ENCODE data around the gene ZNF436. TPM values are rescaled to one million over a fixed set of nuclear protein-coding genes. Genes with fewer than 3 reads are reported as not detected.

ZNF436 gene
- total and polyA plus RNA-seq, 7 experiments from 2014 or later, result 2.9 to 11.7 (median 5.1) TPM

DNA sequence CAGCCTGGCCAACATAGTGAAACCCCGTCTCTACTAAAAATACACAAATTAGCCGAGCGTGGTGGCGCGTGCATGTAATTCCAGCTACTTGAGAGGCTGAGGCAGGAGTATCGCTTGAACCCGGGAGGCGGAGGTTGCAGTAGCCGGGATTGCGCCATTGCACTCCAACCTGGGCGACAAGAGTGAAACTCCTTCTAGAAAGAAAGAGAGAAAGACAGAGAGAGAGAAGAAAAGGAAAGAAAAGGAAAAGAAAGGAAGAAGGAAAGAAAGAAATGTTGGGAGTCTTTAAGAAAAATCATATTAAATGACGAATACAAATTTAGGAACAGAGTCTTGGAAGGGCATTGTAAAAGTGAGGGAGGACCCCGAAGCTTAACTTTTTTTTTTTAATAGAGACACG, 23.7 kb downstream of the ZNF436 start:
- H3K4me3 Mint-ChIP-seq, result peak overlapping the region in 5 of 10 donors; percentile 3 to 65 (median 16)
- Histone ChIP-seq H3K36me3 (ENCODE audit: control insufficient read depth in 2 of 3, insufficient read depth in 3 of 3, low read length in 3 of 3) (peaks cover 0 to 7% (median 0%) of the 10 kb centered on the region in 3 experiments), H3K4me3 (ENCODE audit: low read length) (no peak overlapping the region), H3K27me3 (ENCODE audit: control insufficient read depth in 2 of 2, insufficient read depth in 2 of 2, low read length in 2 of 2) (no peaks in the 10 kb centered on the region), H3K9me3 (ENCODE audit: control insufficient read depth in 2 of 3, low read length in 3 of 3) (no peaks in the 10 kb centered on the region), H3K4me1 (ENCODE audit: control insufficient read depth in 2 of 2, insufficient read depth in 2 of 2, low read length in 2 of 2) (peaks cover 12% of the 10 kb centered on the region in 2 donors), H3K27ac (ENCODE audit: low read depth, low read length) (no peak overlapping the region)
- ATAC-seq, result no peak
- H3K36me3 Mint-ChIP-seq, result peaks cover 0 to 7% (median 0%) of the 10 kb centered on the region in 5 donors
- H3K27ac Mint-ChIP-seq, result peak overlapping the region in 1 of 9 donors; percentile 38
- no peaks in the 10 kb centered on the region for H3K27me3 Mint-ChIP-seq
- peaks cover 25 to 31% (median 30%) of the 10 kb centered on the region in 7 donors for H3K4me1 Mint-ChIP-seq
- peaks cover 0 to 2% (median 0%) of the 10 kb centered on the region in 11 donors for H3K9me3 Mint-ChIP-seq
- ChIA-PET POLR2A (interaction anchor here (0.9 to 2.4 kb wide), 3 partner anchors 16 to 180 kb away, joined by 3 to 62 read pairs (median 4); partner anchors contain the start of gene ZNF436), CTCF (no interaction called here)
- no peak for DNase-seq
- intact Hi-C loops (cut with micrococcal nuclease), result loop anchor here (2.0 to 10.0 kb wide), 4 partner anchors 185 to 1561 kb away; partner anchors contain the start of genes E2F2 (in 2 of the 2), SRRM1 (in 1 of the 2) and USP48 (in 1 of the 2)

DNA sequence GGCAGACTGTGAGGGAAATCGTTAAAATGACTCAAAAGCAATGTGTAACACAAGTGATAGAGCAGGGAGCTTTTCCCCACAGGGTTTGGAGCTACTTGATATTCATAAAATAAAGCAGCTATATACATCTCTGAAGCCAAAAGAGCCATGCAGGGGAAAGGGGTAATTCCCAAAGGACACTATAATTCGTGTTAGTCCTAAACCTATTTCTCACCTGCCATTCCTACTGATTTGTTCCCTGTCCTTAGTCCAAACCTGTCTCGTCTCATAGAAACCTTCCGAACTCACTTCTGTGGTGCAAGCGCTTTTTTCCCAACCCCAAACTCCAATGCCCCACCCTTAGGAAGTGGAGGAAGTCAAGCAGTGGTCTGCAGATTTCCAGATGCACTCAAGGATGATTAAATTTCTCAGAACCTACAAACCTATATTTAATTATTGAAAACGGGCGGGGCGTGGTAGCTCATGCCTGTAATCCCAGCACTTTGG, 24.6 kb downstream of the ZNF436 start:
- POLR2A ChIA-PET, result interaction anchor here (0.6 to 2.4 kb wide), 16 partner anchors 10 to 1297 kb away, joined by 3 to 62 read pairs (median 4); partner anchors contain the start of gene ZNF436
- peak overlapping the region; percentile 81 to 100 (median 93) for H3K4me3 Mint-ChIP-seq
- H3K4me3 ChIP-seq (ENCODE audit: low read length), result peak overlapping the region; percentile 89
- no peaks in the 10 kb centered on the region for H3K9me3 ChIP-seq (ENCODE audit: control insufficient read depth in 2 of 3, low read length in 3 of 3)
- ATAC-seq (no peak), DNase-seq (no peak)
- CTCF ChIA-PET, result no interaction called here
- peaks cover 0 to 2% (median 0%) of the 10 kb centered on the region in 11 donors for H3K9me3 Mint-ChIP-seq
- no peaks in the 10 kb centered on the region for H3K27me3 ChIP-seq (ENCODE audit: control insufficient read depth in 2 of 2, insufficient read depth in 2 of 2, low read length in 2 of 2)
- peak overlapping the region; percentile 89 to 98 (median 95) for H3K27ac Mint-ChIP-seq
- H3K36me3 Mint-ChIP-seq, result peaks cover 0 to 9% (median 0%) of the 10 kb centered on the region in 5 donors
- H3K36me3 ChIP-seq (ENCODE audit: control insufficient read depth in 2 of 3, insufficient read depth in 3 of 3, low read length in 3 of 3), result peaks cover 0 to 7% (median 0%) of the 10 kb centered on the region in 3 experiments
- H3K27me3 Mint-ChIP-seq, result no peaks in the 10 kb centered on the region
- peak overlapping the region; percentile 83 for H3K27ac ChIP-seq (ENCODE audit: low read depth, low read length)
- H3K4me1 Mint-ChIP-seq, result peaks cover 30 to 40% (median 39%) of the 10 kb centered on the region in 7 donors
- peaks cover 21% of the 10 kb centered on the region in 2 donors for H3K4me1 ChIP-seq (ENCODE audit: control insufficient read depth in 2 of 2, insufficient read depth in 2 of 2, low read length in 2 of 2)
- intact Hi-C loops (cut with micrococcal nuclease), result loop anchor here (1.0 to 10.0 kb wide), 9 partner anchors 23 to 1560 kb away; partner anchors contain the start of genes ASAP3 (in 2 of the 2), E2F2 (in 2 of the 2), SRRM1 (in 1 of the 2) and TCEA3 (in 1 of the 2)

DNA sequence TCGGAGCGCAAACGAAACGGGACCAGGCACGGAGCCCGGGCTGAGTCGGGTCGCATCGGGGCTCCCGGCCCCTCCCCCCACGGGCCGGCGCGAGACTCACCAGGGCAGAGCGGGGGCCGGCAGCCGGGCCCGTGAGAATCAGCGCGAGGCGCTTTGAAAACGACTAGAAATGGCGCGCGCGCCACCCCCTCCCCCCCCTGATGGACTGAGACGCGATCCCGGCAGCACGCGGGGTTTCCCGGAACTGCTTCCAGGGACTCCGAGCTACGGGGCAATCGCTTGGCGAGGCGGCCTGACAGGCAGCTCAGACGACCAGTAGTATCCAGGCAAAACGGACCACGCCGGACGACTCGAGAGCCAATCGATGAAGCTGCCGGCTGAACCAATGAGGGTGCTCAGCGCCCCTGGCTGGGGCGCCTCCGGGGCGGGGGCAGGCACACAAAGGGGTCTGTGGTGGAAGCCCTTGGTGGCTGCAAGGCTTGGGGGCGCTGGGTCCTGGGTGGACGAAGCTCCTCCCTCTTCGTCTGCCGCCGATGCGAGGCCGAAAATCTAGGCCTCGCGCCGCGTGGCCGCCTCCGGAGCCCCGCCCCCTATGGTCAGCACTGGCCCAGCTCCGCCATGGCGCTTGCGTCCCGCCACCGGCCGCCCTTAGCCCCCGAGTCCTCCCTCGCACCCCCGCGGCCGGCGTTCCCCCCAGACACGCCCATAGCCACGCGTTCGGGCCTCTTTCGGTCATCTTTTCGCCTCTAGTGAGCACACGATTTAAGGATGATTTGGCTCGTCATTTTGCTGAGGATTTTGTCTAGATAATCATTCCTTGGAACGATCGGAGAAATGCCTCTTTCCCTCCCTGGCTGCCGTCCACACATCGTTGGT, 25.3 kb downstream of the ZNF436 start, which contains the start of gene HNRNPR:
Gene HNRNPR (minus strand): TSS at position 174 of the 876 bp plus-strand sequence. CDS start 3,276 bp downstream, outside the sequence.
- Histone ChIP-seq H3K27ac (ENCODE audit: low read depth, low read length) (peak within 1 kb of the TSS; percentile 83), H3K4me1 (ENCODE audit: control insufficient read depth in 2 of 2, insufficient read depth in 2 of 2, low read length in 2 of 2) (peaks cover 25 to 28% of the 10 kb centered on the region in 2 donors), H3K36me3 (ENCODE audit: control insufficient read depth in 2 of 3, insufficient read depth in 3 of 3, low read length in 3 of 3) (peaks cover 0 to 7% (median 0%) of the 10 kb centered on the region in 3 experiments), H3K4me3 (ENCODE audit: low read length) (peak within 1 kb of the TSS; percentile 89), H3K27me3 (ENCODE audit: control insufficient read depth in 2 of 2, insufficient read depth in 2 of 2, low read length in 2 of 2) (no peaks in the 10 kb centered on the region), H3K9me3 (ENCODE audit: control insufficient read depth in 2 of 3, low read length in 3 of 3) (no peaks in the 10 kb centered on the region)
- POLR2A ChIA-PET, result interaction anchor here (0.6 to 2.4 kb wide), 20 partner anchors 10 to 1583 kb away, joined by 3 to 62 read pairs (median 4); partner anchors contain the start of gene ZNF436
- DNase-seq (peak; percentile 90 to 99 (median 97)), ATAC-seq (peak; percentile 97)
- H3K27me3 Mint-ChIP-seq, result no peaks in the 10 kb centered on the region
- H3K4me1 Mint-ChIP-seq, result peaks cover 34 to 47% (median 45%) of the 10 kb centered on the region in 7 donors
- CTCF ChIA-PET, result interaction anchor here (1.0 kb wide), 1 partner anchor 24 kb away, joined by 3 read pairs; no protein-coding TSS in a partner anchor
- intact Hi-C loops (cut with micrococcal nuclease), result loop anchor here (1.0 to 10.0 kb wide), 9 partner anchors 24 to 1560 kb away; partner anchors contain the start of genes ASAP3 (in 2 of the 2), E2F2 (in 2 of the 2), SRRM1 (in 1 of the 2) and TCEA3 (in 1 of the 2)
- H3K9me3 Mint-ChIP-seq, result peaks cover 0 to 2% (median 0%) of the 10 kb centered on the region in 11 donors
- H3K4me3 Mint-ChIP-seq, result peak within 1 kb of the TSS; percentile 81 to 100 (median 94)
- peak within 1 kb of the TSS; percentile 89 to 98 (median 97) for H3K27ac Mint-ChIP-seq
- peaks cover 0 to 11% (median 0%) of the 10 kb centered on the region in 5 donors for H3K36me3 Mint-ChIP-seq

DNA sequence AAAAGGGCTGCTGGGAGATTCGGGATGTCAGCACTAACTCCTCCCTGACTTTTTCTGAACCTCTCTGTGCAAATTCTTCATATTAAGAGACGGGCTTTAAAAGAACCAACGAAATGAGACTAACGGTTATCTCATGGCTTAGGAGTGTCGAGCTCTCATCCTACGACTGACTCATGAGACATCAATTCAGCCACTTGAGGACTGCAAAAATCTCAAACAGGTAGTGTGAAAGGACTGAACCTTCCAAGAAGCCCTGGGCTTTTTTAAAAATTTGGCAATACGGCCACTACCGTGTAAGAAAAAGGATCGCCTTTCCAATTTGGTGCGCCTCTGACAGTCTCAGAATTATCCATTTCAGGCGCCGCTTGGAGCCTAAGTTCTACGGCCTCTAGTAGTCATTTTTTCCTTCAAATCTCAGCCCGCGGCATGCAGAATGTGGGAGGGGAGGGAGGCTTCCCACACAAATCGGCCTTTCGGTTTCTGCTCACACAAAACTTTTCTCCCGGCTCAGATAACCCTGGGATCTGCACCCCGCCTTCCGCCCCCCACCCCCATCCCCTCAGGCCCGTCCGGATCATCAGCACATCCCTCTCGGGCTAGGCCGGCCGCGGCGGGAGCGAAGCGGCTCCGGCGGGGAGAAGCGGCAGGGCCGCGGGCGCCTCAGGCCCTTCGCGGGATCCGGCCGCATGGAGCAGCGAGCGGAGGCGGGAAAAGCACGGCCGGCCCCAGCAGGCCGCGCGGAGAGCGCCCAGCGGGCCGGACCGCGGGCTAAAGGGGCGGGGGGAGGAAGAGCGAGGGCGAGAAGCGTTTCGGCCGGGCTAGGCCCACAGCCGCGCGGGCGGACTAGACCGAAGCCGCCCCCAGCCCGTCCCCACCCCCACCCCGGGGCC, 26.2 kb downstream of the ZNF436 start:
- CTCF ChIA-PET, result interaction anchor here (0.7 to 1.0 kb wide), 2 partner anchors 25 to 58 kb away, joined by 3 to 6 read pairs; no protein-coding TSS in a partner anchor
- peak; percentile 0 for ATAC-seq
- Histone ChIP-seq H3K27me3 (ENCODE audit: control insufficient read depth in 2 of 2, insufficient read depth in 2 of 2, low read length in 2 of 2) (no peaks in the 10 kb centered on the region), H3K36me3 (ENCODE audit: control insufficient read depth in 2 of 3, insufficient read depth in 3 of 3, low read length in 3 of 3) (peaks cover 0 to 7% (median 0%) of the 10 kb centered on the region in 3 experiments), H3K4me3 (ENCODE audit: low read length) (peak overlapping the region; percentile 89), H3K27ac (ENCODE audit: low read depth, low read length) (peak overlapping the region; percentile 83), H3K4me1 (ENCODE audit: control insufficient read depth in 2 of 2, insufficient read depth in 2 of 2, low read length in 2 of 2) (peaks cover 31 to 37% of the 10 kb centered on the region in 2 donors), H3K9me3 (ENCODE audit: control insufficient read depth in 2 of 3, low read length in 3 of 3) (no peaks in the 10 kb centered on the region)
- peak in 7 of 9 donors; percentile 5 to 68 (median 19) for DNase-seq
- Mint-ChIP-seq H3K9me3 (peaks cover 0 to 2% (median 0%) of the 10 kb centered on the region in 11 donors), H3K36me3 (peaks cover 0 to 12% (median 0%) of the 10 kb centered on the region in 5 donors), H3K27ac (peak overlapping the region; percentile 87 to 98 (median 93)), H3K27me3 (no peaks in the 10 kb centered on the region), H3K4me1 (peaks cover 38 to 56% (median 52%) of the 10 kb centered on the region in 7 donors), H3K4me3 (peak overlapping the region; percentile 81 to 100 (median 93))
- intact Hi-C loops (cut with micrococcal nuclease), result loop anchor here (1.0 to 10.0 kb wide), 10 partner anchors 25 to 1559 kb away; partner anchors contain the start of genes ASAP3 (in 2 of the 2), E2F2 (in 2 of the 2), SRRM1 (in 1 of the 2) and TCEA3 (in 1 of the 2)
- POLR2A ChIA-PET, result interaction anchor here (1.0 to 2.4 kb wide), 11 partner anchors 9 to 401 kb away, joined by 3 to 62 read pairs (median 6); partner anchors contain the start of gene ZNF436

DNA sequence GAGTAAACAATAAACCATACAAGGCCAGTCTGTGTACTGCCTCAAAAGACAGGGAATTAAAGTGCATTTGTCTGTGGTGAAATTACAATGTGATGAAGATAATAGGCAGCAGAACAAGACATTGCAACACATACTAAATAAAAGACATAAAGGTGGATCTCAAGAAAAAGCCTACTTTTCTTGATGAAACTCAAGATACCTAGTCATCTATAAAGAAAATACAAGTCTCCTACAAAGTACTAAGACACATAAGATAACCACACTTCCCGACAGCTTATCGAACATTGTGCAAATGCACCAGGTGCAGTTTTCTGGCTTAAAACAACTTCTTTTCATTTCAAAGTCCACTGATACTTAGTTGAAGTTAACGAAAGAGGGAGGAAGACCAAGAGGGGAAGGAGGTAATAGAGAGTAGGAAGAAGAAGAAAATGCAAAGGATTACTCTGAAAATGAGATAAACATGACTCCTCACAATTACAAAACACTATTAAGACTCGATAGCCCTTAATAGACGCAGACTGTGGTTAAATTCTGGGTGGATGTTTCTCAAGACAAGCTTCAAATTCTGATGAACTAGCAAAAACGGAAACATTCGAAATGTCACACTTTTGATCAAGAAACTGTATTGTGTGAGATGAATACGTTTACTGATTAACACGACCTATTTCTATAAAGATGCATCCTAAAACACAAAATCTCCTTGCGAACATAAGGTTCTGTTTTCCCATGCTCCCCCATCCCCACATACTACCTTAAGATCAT, 27.5 kb downstream of the ZNF436 start:
- Histone ChIP-seq H3K36me3 (ENCODE audit: control insufficient read depth in 2 of 3, insufficient read depth in 3 of 3, low read length in 3 of 3) (peaks cover 0 to 16% (median 10%) of the 10 kb centered on the region in 3 experiments), H3K4me1 (ENCODE audit: control insufficient read depth in 2 of 2, insufficient read depth in 2 of 2, low read length in 2 of 2) (peaks cover 36 to 41% of the 10 kb centered on the region in 2 donors), H3K9me3 (ENCODE audit: control insufficient read depth in 2 of 3, low read length in 3 of 3) (no peaks in the 10 kb centered on the region), H3K4me3 (ENCODE audit: low read length) (peak overlapping the region; percentile 89), H3K27ac (ENCODE audit: low read depth, low read length) (peak overlapping the region; percentile 83), H3K27me3 (ENCODE audit: control insufficient read depth in 2 of 2, insufficient read depth in 2 of 2, low read length in 2 of 2) (no peaks in the 10 kb centered on the region)
- Mint-ChIP-seq H3K9me3 (peaks cover 0 to 2% (median 0%) of the 10 kb centered on the region in 11 donors), H3K27ac (peak overlapping the region; percentile 43 to 97 (median 75)), H3K4me1 (peaks cover 43 to 67% (median 63%) of the 10 kb centered on the region in 7 donors), H3K4me3 (peak overlapping the region; percentile 81 to 100 (median 93)), H3K27me3 (no peaks in the 10 kb centered on the region), H3K36me3 (peaks cover 0 to 20% (median 6%) of the 10 kb centered on the region in 5 donors)
- DNase-seq, result no peak
- ChIA-PET POLR2A (interaction anchor here (0.6 to 1.5 kb wide), 4 partner anchors 12 to 43 kb away, joined by 3 to 6 read pairs (median 4); no protein-coding TSS in a partner anchor), CTCF (no interaction called here)
- ATAC-seq, result no peak
- intact Hi-C loops (cut with micrococcal nuclease), result loop anchor here (2.0 to 10.0 kb wide), 6 partner anchors 40 to 1557 kb away; partner anchors contain the start of genes E2F2 (in 1 of the 2), SRRM1 (in 1 of the 2), TCEA3 (in 1 of the 2) and USP48 (in 1 of the 2)
